ENCODE measurements around the gene CUBN. TPM values are rescaled to one million over a fixed set of nuclear protein-coding genes. Genes with fewer than 3 reads are reported as not detected.

The CUBN gene
- total and polyA plus RNA-seq, 8 donors: 0.28 to 1.3 (median 0.66) TPM

DNA sequence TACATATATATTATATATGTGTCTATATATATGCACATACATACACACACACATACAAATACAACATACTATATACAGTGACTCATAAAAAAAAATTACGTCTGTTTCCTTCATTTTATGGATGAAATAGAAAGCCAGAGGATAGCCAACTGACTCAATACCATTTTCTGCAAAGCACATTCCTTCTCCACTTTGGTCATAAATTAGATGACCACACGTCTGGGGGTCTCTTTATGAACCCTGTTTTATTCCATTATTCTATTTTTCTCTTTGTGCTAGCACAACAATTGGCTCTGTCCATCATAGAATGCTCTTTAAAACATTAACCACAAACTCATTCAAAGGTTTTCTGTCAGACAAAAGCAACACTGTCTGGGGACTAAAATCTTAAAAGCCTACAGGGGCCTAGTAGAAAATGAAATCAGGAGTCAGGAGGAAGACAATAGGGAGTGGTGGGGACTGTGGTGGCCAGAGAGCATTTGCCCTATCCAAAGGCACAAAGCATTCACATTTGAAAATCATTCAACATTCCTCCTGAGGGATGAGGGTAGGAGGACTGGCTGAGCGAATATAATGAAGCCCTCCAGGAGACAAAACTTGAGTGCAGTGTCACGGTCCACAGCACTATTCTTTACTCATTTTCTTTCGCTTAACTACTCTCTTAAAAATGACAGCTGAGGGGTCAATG is 4.3 kb downstream of the CUBN start:
- H3K27me3 ChIP-seq: no peaks in the 10 kb centered on the region
- FAIRE-seq: no peak
- no peak for DNase-seq
- H3K36me3 ChIP-seq: no peaks in the 10 kb centered on the region
- H3K9me3 ChIP-seq: no peaks in the 10 kb centered on the region
- no peak for ATAC-seq
- no peak overlapping the region for H3K27ac ChIP-seq
- intact Hi-C loops (cut with DNase I): no loop called here
- TF ChIP-seq, protein P1, sequence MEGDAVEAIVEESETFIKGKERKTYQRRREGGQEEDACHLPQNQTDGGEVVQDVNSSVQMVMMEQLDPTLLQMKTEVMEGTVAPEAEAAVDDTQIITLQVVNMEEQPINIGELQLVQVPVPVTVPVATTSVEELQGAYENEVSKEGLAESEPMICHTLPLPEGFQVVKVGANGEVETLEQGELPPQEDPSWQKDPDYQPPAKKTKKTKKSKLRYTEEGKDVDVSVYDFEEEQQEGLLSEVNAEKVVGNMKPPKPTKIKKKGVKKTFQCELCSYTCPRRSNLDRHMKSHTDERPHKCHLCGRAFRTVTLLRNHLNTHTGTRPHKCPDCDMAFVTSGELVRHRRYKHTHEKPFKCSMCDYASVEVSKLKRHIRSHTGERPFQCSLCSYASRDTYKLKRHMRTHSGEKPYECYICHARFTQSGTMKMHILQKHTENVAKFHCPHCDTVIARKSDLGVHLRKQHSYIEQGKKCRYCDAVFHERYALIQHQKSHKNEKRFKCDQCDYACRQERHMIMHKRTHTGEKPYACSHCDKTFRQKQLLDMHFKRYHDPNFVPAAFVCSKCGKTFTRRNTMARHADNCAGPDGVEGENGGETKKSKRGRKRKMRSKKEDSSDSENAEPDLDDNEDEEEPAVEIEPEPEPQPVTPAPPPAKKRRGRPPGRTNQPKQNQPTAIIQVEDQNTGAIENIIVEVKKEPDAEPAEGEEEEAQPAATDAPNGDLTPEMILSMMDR (IDR thresholded peaks at IDR 0.05): no peak
- WGBS, 2 donors: 80 to 85% methylated on average over 5 of the region's 5 CpGs
- no peak overlapping the region for H3K4me3 ChIP-seq
- no peaks in the 10 kb centered on the region for H3K4me1 ChIP-seq

DNA sequence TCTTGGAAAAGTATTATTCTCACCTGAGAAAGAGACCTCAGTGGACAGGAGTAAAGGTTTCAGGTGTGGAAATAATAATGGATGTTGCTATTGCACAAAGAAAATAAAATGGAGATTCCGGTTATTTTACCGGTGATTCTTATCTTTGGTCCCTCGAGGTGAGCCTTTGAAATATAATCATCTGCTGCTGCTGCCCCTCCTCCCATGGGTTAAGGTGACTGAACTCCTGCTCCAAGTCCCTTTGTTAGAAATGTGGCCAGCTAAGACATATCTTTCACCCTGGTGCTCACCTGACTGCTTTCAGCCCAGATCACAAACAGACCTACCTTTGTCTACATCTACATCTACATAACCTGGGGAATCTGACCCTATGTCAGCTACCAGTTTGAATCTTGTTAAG is 5.7 kb downstream of the CUBN start:
- Histone ChIP-seq H3K4me1 (no peaks in the 10 kb centered on the region), H3K9me3 (no peaks in the 10 kb centered on the region), H3K4me3 (no peak overlapping the region), H3K27ac (no peak overlapping the region), H3K36me3 (no peaks in the 10 kb centered on the region), H3K27me3 (no peaks in the 10 kb centered on the region)
- intact Hi-C loops (cut with DNase I): no loop called here
- WGBS, 2 donors: 26 to 33% methylated on average over 3 of the region's 3 CpGs
- TF ChIP-seq, protein P1 (IDR thresholded peaks at IDR 0.05): no peak
- DNase-seq (no peak), FAIRE-seq (no peak), ATAC-seq (peak in 1 of 4 donors; percentile 30)

DNA sequence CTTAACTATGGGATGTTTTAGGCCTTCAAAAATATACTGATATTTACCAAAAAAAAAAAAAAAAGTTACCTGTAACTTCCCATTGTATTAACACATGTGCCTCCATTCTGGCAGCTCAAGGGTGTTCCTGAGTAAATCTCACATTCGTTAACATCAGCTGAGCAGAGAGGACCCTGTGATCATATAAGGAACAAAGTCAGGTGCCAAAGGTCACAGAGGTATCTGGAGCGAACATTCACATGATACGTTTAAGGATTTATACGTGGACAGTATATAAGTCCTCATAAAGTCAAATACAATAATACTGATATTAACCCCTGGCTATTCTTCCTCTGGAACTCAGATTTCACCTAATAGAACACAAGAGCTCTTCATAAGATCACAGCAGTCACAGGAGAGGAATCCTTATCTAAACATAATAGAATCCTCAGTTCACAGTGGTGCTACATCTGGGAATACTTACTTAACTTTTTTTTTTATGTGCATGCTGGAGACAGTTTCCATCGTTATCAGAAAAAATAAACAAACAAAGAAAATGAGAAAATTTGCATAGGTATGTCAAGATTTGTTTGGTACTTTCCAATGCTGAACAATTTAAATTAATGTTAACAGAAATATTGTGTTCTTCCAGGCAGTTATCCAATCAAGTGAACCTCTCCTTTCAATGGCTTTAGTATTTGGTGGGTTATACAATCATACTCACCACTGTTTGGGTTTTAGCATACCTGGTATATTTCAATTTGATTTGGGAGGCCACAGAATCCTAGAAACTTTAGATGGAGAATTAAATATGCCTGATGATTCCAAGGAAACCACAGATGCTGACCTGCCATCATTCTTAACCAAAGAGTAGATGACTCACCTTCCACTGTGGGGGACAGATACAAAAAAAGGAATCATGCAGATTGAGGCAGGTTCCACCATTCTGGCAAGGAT is 6.6 kb downstream of the CUBN start:
- WGBS, 2 donors: 67% methylated on average over 5 of the region's 5 CpGs
- Histone ChIP-seq H3K27ac (no peak overlapping the region), H3K27me3 (no peaks in the 10 kb centered on the region), H3K4me3 (no peak overlapping the region), H3K9me3 (no peaks in the 10 kb centered on the region), H3K36me3 (no peaks in the 10 kb centered on the region), H3K4me1 (no peaks in the 10 kb centered on the region)
- intact Hi-C loops (cut with DNase I): no loop called here
- ATAC-seq (no peak), DNase-seq (no peak), FAIRE-seq (no peak)
- TF ChIP-seq, protein P1 (IDR thresholded peaks at IDR 0.05): no peak

DNA sequence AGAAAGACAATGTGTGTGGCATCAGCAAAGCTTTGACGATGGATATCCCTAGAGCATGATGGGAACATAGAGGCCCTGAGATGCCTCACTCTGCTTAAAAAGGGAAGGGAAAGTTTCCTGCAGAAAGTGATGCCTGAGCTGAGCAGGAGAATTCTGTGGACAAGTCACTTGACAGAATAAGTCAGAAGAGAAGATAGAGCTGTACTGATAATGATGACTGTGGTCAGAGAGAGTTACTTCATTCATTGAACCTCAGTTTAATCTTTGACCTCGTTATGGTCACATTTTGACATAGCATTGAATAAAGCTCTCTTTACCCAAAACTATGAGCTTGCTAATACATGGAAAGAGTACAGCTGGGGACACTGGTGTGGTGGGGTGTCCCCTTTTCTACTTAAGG is 7.6 kb downstream of the CUBN start:
- WGBS, 2 donors: 77% methylated on average over 2 of the region's 2 CpGs
- no peaks in the 10 kb centered on the region for H3K27me3 ChIP-seq
- no peak overlapping the region for H3K27ac ChIP-seq
- H3K9me3 ChIP-seq: no peaks in the 10 kb centered on the region
- H3K36me3 ChIP-seq: no peaks in the 10 kb centered on the region
- no peak overlapping the region for H3K4me3 ChIP-seq
- TF ChIP-seq, protein P1 (IDR thresholded peaks at IDR 0.05): no peak
- intact Hi-C loops (cut with DNase I): no loop called here
- H3K4me1 ChIP-seq: no peaks in the 10 kb centered on the region
- no peak for FAIRE-seq
- no peak for ATAC-seq
- DNase-seq: no peak

Data from pancreas (tissue), 10 donors.